GM19397 (cell line): Measurements from ENCODE around the gene CACNB2.

Source experiments
- ATAC-seq: cut with Tn5 transposase; IDR thresholded peaks from one replicate; pipeline ENCODE4 v1.9.1; 2021; ENCODE audit warnings: mild to moderate bottlenecking, moderate library complexity; ENCODE audit not compliant: unreplicated experiment

Gene CACNB2

GRCh38 chr10:18328941-18329340 lies 188.7 kb downstream of the CACNB2 start:
- ATAC-seq = no peak

GRCh38 chr10:18332048-18332447 lies 191.8 kb downstream of the CACNB2 start:
- no peak for ATAC-seq

- ATAC-seq = no peak
Measured at GRCh38 chr10:18332484-18332883, 192.3 kb downstream of the CACNB2 start.

- no peak for ATAC-seq
Measured at GRCh38 chr10:18333621-18334020, 193.4 kb downstream of the CACNB2 start.

- no peak for ATAC-seq
Measured at GRCh38 chr10:18334116-18334867, 194.1 kb downstream of the CACNB2 start.

- ATAC-seq = no peak
Measured at GRCh38 chr10:18340496-18341051, 200.3 kb downstream of the CACNB2 start.

GRCh38 chr10:18341055-18341454 lies 200.8 kb downstream of the CACNB2 start:
- no peak for ATAC-seq

- ATAC-seq = no peak
Measured at GRCh38 chr10:18343573-18343972, 203.3 kb downstream of the CACNB2 start.

- no peak for ATAC-seq
Measured at GRCh38 chr10:18345308-18345707, 205.1 kb downstream of the CACNB2 start.

- ATAC-seq = no peak
Measured at GRCh38 chr10:18350340-18350739, 210.1 kb downstream of the CACNB2 start.

GRCh38 chr10:18351421-18351820 lies 211.2 kb downstream of the CACNB2 start:
- no peak for ATAC-seq

- ATAC-seq = no peak
Measured at GRCh38 chr10:18352175-18352574, 212.0 kb downstream of the CACNB2 start.

- ATAC-seq = no peak
Measured at GRCh38 chr10:18359812-18360211, 219.6 kb downstream of the CACNB2 start.

GRCh38 chr10:18362892-18363291 lies 222.7 kb downstream of the CACNB2 start:
- ATAC-seq = no peak

- ATAC-seq = peak; percentile 79
Measured at GRCh38 chr10:18364987-18365775, 225.0 kb downstream of the CACNB2 start.

GRCh38 chr10:18367840-18368239 lies 227.6 kb downstream of the CACNB2 start:
- ATAC-seq = no peak

- no peak for ATAC-seq
Measured at GRCh38 chr10:18368273-18368672, 228.0 kb downstream of the CACNB2 start.

- no peak for ATAC-seq
Measured at GRCh38 chr10:18368682-18369081, 228.5 kb downstream of the CACNB2 start.

- no peak for ATAC-seq
Measured at GRCh38 chr10:18369859-18370473, 229.7 kb downstream of the CACNB2 start.

GRCh38 chr10:18376650-18377049 lies 236.4 kb downstream of the CACNB2 start:
- no peak for ATAC-seq

- no peak for ATAC-seq
Measured at GRCh38 chr10:18377898-18378297, 237.7 kb downstream of the CACNB2 start.
